K562 (cell line): Measurements from ENCODE around the gene CD274.

Source experiments
- CTCF ChIP-seq, 3 experiments: IDR thresholded peaks in 2 of 3; conservative IDR thresholded peaks in 1 of 3; 2 replicates each; pipeline ENCODE4 v1.5.1; 2011 to 2012; ENCODE audit warnings: low read length in 3 of 3, mild to moderate bottlenecking in 3 of 3, control low read depth in 2 of 3, improper control_type of control experiment in 1 of 3, inconsistent platforms in 1 of 3, low read depth in 1 of 3, mixed read lengths in 1 of 3, moderate library complexity in 1 of 3; ENCODE audit not compliant: insufficient read depth in 2 of 3
- ETV6 ChIP-seq, 3 experiments: fragments of 150-350 bp in 1 of 3; sonication (generic) in 1 of 3; formaldehyde crosslinking in 1 of 3; IDR thresholded peaks; 2 replicates each; pipeline versions ENCODE4 v1.6.1 to v1.8.0; 2014 to 2022; ENCODE audit warnings: borderline replicate concordance in 2 of 3, low read depth in 2 of 3, antibody characterized with exemption in 1 of 3, low read length in 1 of 3, mild to moderate bottlenecking in 1 of 3, missing genetic modification reagents in 1 of 3
- HSF4 ChIP-seq: fragments of 250-450 bp; sonication (Bioruptor Pico); IDR thresholded peaks from 2 replicates; pipeline ENCODE4 v2.1.2; 2022; ENCODE audit warnings: mild to moderate bottlenecking, moderate library complexity, borderline replicate concordance
- JUNB ChIP-seq: fragments of 450-650 bp; formaldehyde crosslinking; conservative IDR thresholded peaks from 2 replicates; pipeline ENCODE4 v1.4.0; 2020; ENCODE audit warnings: mild to moderate bottlenecking
- KDM2B ChIP-seq: fragments of 250-450 bp; sonication (Bioruptor Pico); IDR thresholded peaks from 2 replicates; pipeline ENCODE4 v1.8.0; 2021; ENCODE audit warnings: mild to moderate bottlenecking, moderate library complexity
- MAX ChIP-seq: sonication (generic); formaldehyde crosslinking; IDR thresholded peaks from 2 replicates; pipeline ENCODE4 v1.9.0; 2022; ENCODE audit warnings: mild to moderate bottlenecking, missing genetic modification reagents
- POU5F1 ChIP-seq: fragments of 150-350 bp; IDR thresholded peaks from 2 replicates; pipeline ENCODE4 v1.6.1; 2014; ENCODE audit warnings: borderline replicate concordance, low read length, low read depth, mild to moderate bottlenecking; ENCODE audit not compliant: partially characterized antibody
- SETDB1 ChIP-seq: IDR thresholded peaks from one replicate; pipeline ENCODE4 v1.6.1; 2012; ENCODE audit warnings: low read length, control low read depth, inconsistent platforms
- SOX6 ChIP-seq: fragments of 450-650 bp; IDR thresholded peaks from 2 replicates; pipeline ENCODE4 v1.6.1; 2014; ENCODE audit warnings: mild to moderate bottlenecking
- TCF7L2 ChIP-seq: fragments of 150-350 bp; IDR thresholded peaks from 2 replicates; pipeline ENCODE4 v1.6.1; 2016; ENCODE audit warnings: low read depth, mild to moderate bottlenecking, low read length, moderate library complexity
- YY1 ChIP-seq, 3 experiments: IDR thresholded peaks; 2 replicates each; pipeline ENCODE4 v1.6.1; 2011; ENCODE audit warnings: low read length in 2 of 3, mild to moderate bottlenecking in 2 of 3, moderate library complexity in 2 of 3, borderline replicate concordance in 1 of 3, control low read depth in 1 of 3, low read depth in 1 of 3; ENCODE audit not compliant: insufficient read depth in 3 of 3, insufficient replicate concordance in 2 of 3, control insufficient read depth in 1 of 3, insufficient read length in 1 of 3; ENCODE audit errors: extremely low read depth in 1 of 3
- ZZZ3 ChIP-seq: fragments of 450-650 bp; IDR thresholded peaks from 2 replicates; pipeline ENCODE4 v1.6.1; 2016; ENCODE audit warnings: antibody characterized with exemption, mild to moderate bottlenecking, moderate library complexity
- TF ChIP-seq, protein P1 (sequence below): fragments of 250-450 bp; sonication (Bioruptor Pico); IDR thresholded peaks from 2 replicates; pipeline ENCODE4 v1.8.0; 2021; ENCODE audit warnings: mild to moderate bottlenecking, moderate library complexity

GRCh38 chr9:5421163-5421562, 29.2 kb upstream of the CD274 start:
- TF ChIP-seq SETDB1 (no peak), TCF7L2 (no peak), ETV6 (IDR thresholded peaks at IDR 0.05; ENCODE audit: borderline replicate concordance in 1 of 2, low read depth in 2 of 2, low read length in 1 of 2) (no peak), ETV6 (CRISPR knock-in tag; IDR thresholded peaks at IDR 0.05; ENCODE audit: borderline replicate concordance) (no peak), ZZZ3 (no peak), MAX (CRISPR knock-in tag) (no peak), SOX6 (no peak), YY1 (IDR thresholded peaks at IDR 0.05; ENCODE audit: borderline replicate concordance in 1 of 3, control insufficient read depth in 1 of 3, extremely low read depth in 1 of 3, insufficient read depth in 3 of 3, insufficient read length in 1 of 3, insufficient replicate concordance in 2 of 3, low read depth in 1 of 3, low read length in 2 of 3) (no peak), KDM2B (no peak), CTCF (IDR thresholded peaks at IDR 0.05 in 2 of 3, conservative IDR thresholded peaks at IDR 0.05 in 1 of 3; ENCODE audit: insufficient read depth in 2 of 3, low read depth in 1 of 3, low read length in 3 of 3) (no peak), POU5F1 (no peak), HSF4 (CRISPR knock-in tag) (no peak), JUNB (CRISPR knock-in tag) (no peak)
- TF ChIP-seq, protein P1, sequence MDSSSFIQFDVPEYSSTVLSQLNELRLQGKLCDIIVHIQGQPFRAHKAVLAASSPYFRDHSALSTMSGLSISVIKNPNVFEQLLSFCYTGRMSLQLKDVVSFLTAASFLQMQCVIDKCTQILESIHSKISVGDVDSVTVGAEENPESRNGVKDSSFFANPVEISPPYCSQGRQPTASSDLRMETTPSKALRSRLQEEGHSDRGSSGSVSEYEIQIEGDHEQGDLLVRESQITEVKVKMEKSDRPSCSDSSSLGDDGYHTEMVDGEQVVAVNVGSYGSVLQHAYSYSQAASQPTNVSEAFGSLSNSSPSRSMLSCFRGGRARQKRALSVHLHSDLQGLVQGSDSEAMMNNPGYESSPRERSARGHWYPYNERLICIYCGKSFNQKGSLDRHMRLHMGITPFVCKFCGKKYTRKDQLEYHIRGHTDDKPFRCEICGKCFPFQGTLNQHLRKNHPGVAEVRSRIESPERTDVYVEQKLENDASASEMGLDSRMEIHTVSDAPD = no peak
